GM21367 (cell line): ENCODE measurements around the gene DENND1A.

ENCODE experiments used
- ATAC-seq: cut with Tn5 transposase; IDR thresholded peaks from one replicate; pipeline ENCODE4 v1.9.1; 2021; ENCODE audit not compliant: unreplicated experiment

The DENND1A gene

GRCh38 chr9:123365287-123365880 lies 564.5 kb downstream of the DENND1A start:
- no peak for ATAC-seq

- ATAC-seq = no peak
Measured at GRCh38 chr9:123364241-123364824, 565.6 kb downstream of the DENND1A start.

- no peak for ATAC-seq
Measured at GRCh38 chr9:123362856-123363255, 567.1 kb downstream of the DENND1A start.

- no peak for ATAC-seq
Measured at GRCh38 chr9:123361731-123362510, 568.0 kb downstream of the DENND1A start.

- no peak for ATAC-seq
Measured at GRCh38 chr9:123361086-123361730, 568.7 kb downstream of the DENND1A start.

GRCh38 chr9:123360161-123361085 lies 569.5 kb downstream of the DENND1A start:
- no peak for ATAC-seq

GRCh38 chr9:123359546-123359945 lies 570.4 kb downstream of the DENND1A start:
- no peak for ATAC-seq

GRCh38 chr9:123359106-123359505 lies 570.8 kb downstream of the DENND1A start:
- ATAC-seq = no peak

GRCh38 chr9:123358181-123358905 lies 571.6 kb downstream of the DENND1A start:
- ATAC-seq = no peak

GRCh38 chr9:123357743-123358059 lies 572.2 kb downstream of the DENND1A start:
- no peak for ATAC-seq

- ATAC-seq = no peak
Measured at GRCh38 chr9:123356851-123357742, 572.8 kb downstream of the DENND1A start.

GRCh38 chr9:123355761-123356431 lies 574.0 kb downstream of the DENND1A start, which contains the start of gene CRB2:
TSS of gene CRB2 (plus strand) at chr9:123356197. CDS start at chr9:123356261, 64 bp downstream.
- ATAC-seq = no peak

GRCh38 chr9:123354806-123355508 lies 575.0 kb downstream of the DENND1A start:
- ATAC-seq = no peak

- peak; percentile 60 for ATAC-seq
Measured at GRCh38 chr9:123353984-123354591, 575.8 kb downstream of the DENND1A start.

GRCh38 chr9:123353041-123353440 lies 576.9 kb downstream of the DENND1A start:
- ATAC-seq = no peak

- ATAC-seq = no peak
Measured at GRCh38 chr9:123350590-123351310, 579.2 kb downstream of the DENND1A start.
